Lower leg skin (tissue), 4 donors: ENCODE measurements around the gene TM2D3. TPM values are rescaled to one million over a fixed set of nuclear protein-coding genes. Genes with fewer than 3 reads are reported as not detected.
"Not testable (repeated sequence)": the region's sequence is repeated elsewhere in the genome, so short reads cannot be mapped to it uniquely, and the experiment has no call there.

Source experiments
- DNase-seq, 2 donors: peaks; one replicate each; pipeline ENCODE4 v3.0.0-alpha.2; 2019; ENCODE audit warnings: low spot score in 2 of 2
- H3K4me3 ChIP-seq: fragments of 200-600 bp; sonication (generic); 2 replicates; pipeline ENCODE4 v1.5.1; 2017; ENCODE audit warnings: mild to moderate bottlenecking, low read depth; ENCODE audit not compliant: poor library complexity, severe bottlenecking
- CTCF ChIP-seq, 3 donors: fragments of 450-650 bp; IDR thresholded peaks; one replicate each; pipeline ENCODE4 v1.5.1; 2016; ENCODE audit warnings: antibody characterized with exemption in 3 of 3, mild to moderate bottlenecking in 3 of 3, moderate library complexity in 2 of 3
- POLR2A ChIP-seq, 2 donors: fragments of 450-650 bp; IDR thresholded peaks; one replicate each; pipeline ENCODE4 v1.6.1; 2016 to 2017; ENCODE audit warnings: antibody characterized with exemption in 2 of 2, mild to moderate bottlenecking in 1 of 2, moderate library complexity in 1 of 2
- WGBS, 2 donors: methylation state at CpG; one replicate each; pipeline ENCODE4 v1.1.5; 2018; 5-methylcytosine and 5-hydroxymethylcytosine counted together
- intact Hi-C: fragments of 100-400 bp; cut with DNase I; formaldehyde crosslinking; loops from one replicate; pipeline ENCODE4 v1.15.0; 2023; ENCODE audit warnings: low total_unique reads
- total RNA-seq, 4 donors: library from RNA; depleted of rRNA; stranded (reverse); fragments of >200 nt; gene quantifications; one replicate each; pipeline ENCODE4 v1.1.0, GENCODE V29; 2016

TM2D3 gene
- total RNA-seq, 4 donors from 2014 or later = 33.8 to 59.4 (median 39.7) TPM

GRCh38 chr15:101664303-101664913, 12.2 kb upstream of the TM2D3 start:
- no peak for TF ChIP-seq POLR2A (IDR thresholded peaks at IDR 0.05)
- no peak overlapping the region for H3K4me3 ChIP-seq
- no peak for DNase-seq
- intact Hi-C loops = no loop called here
- WGBS, 2 donors = 77 to 85% methylated on average over 9 of the region's 9 CpGs

- TF ChIP-seq CTCF (IDR thresholded peaks at IDR 0.05) (no peak), POLR2A (IDR thresholded peaks at IDR 0.05) (no peak)
- no peak overlapping the region for H3K4me3 ChIP-seq
- DNase-seq = no peak
- 97 to 98% methylated on average over 1 of the region's 1 CpG for WGBS, 2 donors
- intact Hi-C loops = no loop called here
These were observed 10.0 kb upstream of the TM2D3 start for GRCh38 chr15:101662203-101662602.

- intact Hi-C loops = no loop called here
- no peak overlapping the region for H3K4me3 ChIP-seq
- no peak for DNase-seq
- 94 to 100% methylated on average over 2 of the region's 2 CpGs for WGBS, 2 donors
- TF ChIP-seq CTCF (IDR thresholded peaks at IDR 0.05) = no peak
- no peak for TF ChIP-seq POLR2A (IDR thresholded peaks at IDR 0.05)
These were observed 7.8 kb upstream of the TM2D3 start for GRCh38 chr15:101660005-101660404.

- no peak overlapping the region for H3K4me3 ChIP-seq
- WGBS, 2 donors = 71 to 79% methylated on average over 9 of the region's 9 CpGs
- intact Hi-C loops = no loop called here
- DNase-seq = no peak
- TF ChIP-seq POLR2A (IDR thresholded peaks at IDR 0.05) (no peak), CTCF (IDR thresholded peaks at IDR 0.05) (no peak)
These were observed 6.0 kb upstream of the TM2D3 start for GRCh38 chr15:101657968-101658784.

- no peak overlapping the region for H3K4me3 ChIP-seq
- intact Hi-C loops = no loop called here
- 92 to 94% methylated on average over 10 of the region's 10 CpGs for WGBS, 2 donors
- DNase-seq = no peak
- TF ChIP-seq POLR2A (IDR thresholded peaks at IDR 0.05) (no peak), CTCF (IDR thresholded peaks at IDR 0.05) (no peak)
These were observed 5.0 kb upstream of the TM2D3 start for GRCh38 chr15:101657171-101657570.

- intact Hi-C loops = not testable (repeated sequence)
These were observed 2.6 kb upstream of the TM2D3 start for GRCh38 chr15:101654624-101655337.

More at GRCh38 chr15:101654624-101655337, 2.6 kb upstream of the TM2D3 start:
- WGBS, 2 donors = 86 to 90% methylated on average over 9 to 10 of the region's 10 CpGs
- DNase-seq, H3K4me3 ChIP-seq: not testable (repeated sequence)
